CD4-positive, alpha-beta memory T cell (primary cell): ENCODE results near the gene HEATR5A. TPM values are rescaled to one million over a fixed set of nuclear protein-coding genes. Genes with fewer than 3 reads are reported as not detected.

ENCODE experiments used
- CTCF ChIA-PET: fragments of 350-600 bp; sonication (Branson Sonifier 250); formaldehyde crosslinking; loops from one replicate; lab custom pipeline; 2021; ENCODE audit warnings: inconsistent platforms; ENCODE audit not compliant: partially characterized antibody; lab: Charles Lee
- POLR2A ChIA-PET: fragments of 350-600 bp; sonication (Branson Sonifier 250); formaldehyde crosslinking; loops from one replicate; lab custom pipeline; 2021; ENCODE audit not compliant: partially characterized antibody; lab: Charles Lee
- DNase-seq, 5 donors: peaks; one replicate each; pipeline versions ENCODE4 v3.0.0 to v3.0.0-alpha.2; 2020 to 2022; ENCODE audit warnings: mixed read lengths in 1 of 5
- H3K27ac ChIP-seq: one replicate; pipeline ENCODE4 v1.7.0; 2013; ENCODE audit warnings: low read depth, low read length
- H3K27me3 ChIP-seq: 2 replicates; pipeline ENCODE4 v1.7.0; 2013; ENCODE audit warnings: mild to moderate bottlenecking, low read length, moderate library complexity; ENCODE audit not compliant: insufficient read depth
- H3K36me3 ChIP-seq: 2 replicates; pipeline ENCODE4 v1.7.0; 2013; ENCODE audit warnings: mild to moderate bottlenecking, low read length, moderate library complexity; ENCODE audit not compliant: insufficient read depth
- H3K4me1 ChIP-seq: 2 replicates; pipeline ENCODE4 v1.7.0; 2013; ENCODE audit warnings: mild to moderate bottlenecking, low read length, moderate library complexity; ENCODE audit not compliant: insufficient read depth
- H3K4me3 ChIP-seq, 2 donors: one replicate each; pipeline ENCODE4 v1.7.0; 2013; ENCODE audit warnings: low read length in 2 of 2, mild to moderate bottlenecking in 1 of 2
- H3K9me3 ChIP-seq, 2 donors: one replicate each; pipeline ENCODE4 v1.7.0; 2013; ENCODE audit warnings: low read length in 2 of 2, control low read depth in 1 of 2; ENCODE audit not compliant: control insufficient read depth in 1 of 2
- H3K27ac Mint-ChIP-seq, 7 donors: one replicate each; pipeline ENCODE4 v1.8.0; 2020 to 2021; ENCODE audit warnings: mixed read lengths in 7 of 7, mild to moderate bottlenecking in 6 of 7, inconsistent platforms in 3 of 7, moderate library complexity in 3 of 7
- H3K27me3 Mint-ChIP-seq, 2 donors: one replicate each; pipeline ENCODE4 v1.8.0; 2020 to 2021; ENCODE audit warnings: mixed read lengths in 2 of 2
- H3K36me3 Mint-ChIP-seq, 2 donors: one replicate each; pipeline ENCODE4 v1.8.0; 2020 to 2021; ENCODE audit warnings: mixed read lengths in 2 of 2, inconsistent platforms in 1 of 2, mild to moderate bottlenecking in 1 of 2
- H3K4me1 Mint-ChIP-seq, 4 donors: one replicate each; pipeline ENCODE4 v1.8.0; 2020 to 2021; ENCODE audit warnings: mixed read lengths in 4 of 4, mild to moderate bottlenecking in 1 of 4
- H3K4me3 Mint-ChIP-seq, 8 donors: one replicate each; pipeline ENCODE4 v1.8.0; 2020 to 2021; ENCODE audit warnings: mixed read lengths in 8 of 8, mild to moderate bottlenecking in 7 of 8, moderate library complexity in 6 of 8, inconsistent platforms in 3 of 8
- H3K9me3 Mint-ChIP-seq, 8 donors: one replicate each; pipeline ENCODE4 v1.8.0; 2020 to 2021; ENCODE audit warnings: mixed read lengths in 8 of 8, mild to moderate bottlenecking in 5 of 8, inconsistent platforms in 3 of 8, moderate library complexity in 1 of 8
- intact Hi-C: fragments of 100-400 bp; cut with micrococcal nuclease; formaldehyde crosslinking; loops from one replicate; pipeline ENCODE4 v1.15.1; 2023
- polyA plus RNA-seq, 2 donors: library from polyadenylated mRNA; unstranded; fragments of 300-500 nt; fragmentation: Illumina TruSeq; gene quantifications; one replicate each; pipeline ENCODE4 v1.2.3, GENCODE V29; 2021
- total RNA-seq, 2 experiments: library from RNA; stranded (reverse); gene quantifications; one replicate each; pipeline ENCODE4 v1.2.3, GENCODE V29; 2021

The HEATR5A gene
- total and polyA plus RNA-seq, 4 experiments from 2014 or later = 5.4 to 16.4 (median 12.1) TPM

- Histone ChIP-seq H3K9me3 (no peaks in the 10 kb centered on the region), H3K4me3 (no peak overlapping the region), H3K27ac (no peak overlapping the region), H3K36me3 (no peaks in the 10 kb centered on the region), H3K27me3 (no peaks in the 10 kb centered on the region), H3K4me1 (no peaks in the 10 kb centered on the region)
- POLR2A ChIA-PET = no interaction called here
- DNase-seq = no peak
- Mint-ChIP-seq H3K27me3 (no peaks in the 10 kb centered on the region), H3K4me3 (no peak overlapping the region), H3K4me1 (peaks cover 0 to 2% (median under 1%) of the 10 kb centered on the region in 4 donors), H3K9me3 (peaks cover 0 to 5% (median 0%) of the 10 kb centered on the region in 8 donors), H3K27ac (no peak overlapping the region), H3K36me3 (peaks cover 0 to 3% of the 10 kb centered on the region in 2 donors)
- CTCF ChIA-PET = interaction anchor here (1.0 kb wide), 1 partner anchor 344 kb away, joined by 3 read pairs; no protein-coding TSS in a partner anchor
- intact Hi-C loops = no loop called here
Observed at GRCh38 chr14:31426663-31427062, 6.3 kb upstream of the HEATR5A start.

DNA sequence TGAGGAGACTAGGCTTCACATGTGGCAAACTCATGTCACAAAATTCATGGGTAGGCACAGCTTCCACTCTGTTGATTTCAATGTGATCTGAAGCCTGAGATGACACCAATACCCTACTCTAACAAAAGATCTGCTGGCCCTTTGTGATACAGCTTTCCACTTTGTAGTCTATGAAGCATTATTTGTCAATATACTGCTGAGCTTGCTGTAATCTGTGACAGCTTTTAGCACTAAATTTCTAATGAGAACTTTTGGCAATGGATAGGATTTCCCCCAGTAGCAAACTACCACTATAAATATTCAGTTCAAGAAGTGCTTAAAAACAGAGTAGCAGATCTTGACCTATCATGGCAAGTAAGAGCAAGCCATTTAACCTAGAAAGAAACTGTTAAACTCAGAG lies 5.6 kb upstream of the HEATR5A start:
- Histone ChIP-seq H3K4me3 (no peak overlapping the region), H3K36me3 (no peaks in the 10 kb centered on the region), H3K27me3 (no peaks in the 10 kb centered on the region), H3K27ac (no peak overlapping the region), H3K4me1 (peaks cover 5% of the 10 kb centered on the region), H3K9me3 (no peaks in the 10 kb centered on the region)
- Mint-ChIP-seq H3K4me3 (no peak overlapping the region), H3K27ac (peak overlapping the region in 1 of 7 donors; percentile 6), H3K4me1 (peaks cover 6 to 10% (median 6%) of the 10 kb centered on the region in 4 donors), H3K27me3 (no peaks in the 10 kb centered on the region), H3K36me3 (no peaks in the 10 kb centered on the region), H3K9me3 (no peaks in the 10 kb centered on the region)
- intact Hi-C loops = no loop called here
- POLR2A ChIA-PET = no interaction called here
- no peak for DNase-seq
- CTCF ChIA-PET = interaction anchor here (1.0 kb wide), 1 partner anchor 343 kb away, joined by 3 read pairs; no protein-coding TSS in a partner anchor

- H3K9me3 Mint-ChIP-seq = no peaks in the 10 kb centered on the region
- POLR2A ChIA-PET = interaction anchor here (0.8 to 4.2 kb wide), 11 partner anchors 10 to 782 kb away, joined by 3 to 50 read pairs (median 7); partner anchors contain the start of genes AP4S1, ARHGAP5, DTD2 and HECTD1
- CTCF ChIA-PET = interaction anchor here (1.1 to 2.3 kb wide), 2 partner anchors 37 to 89 kb away, joined by 3 to 16 read pairs; partner anchors contain the start of gene DTD2
- peak overlapping the region; percentile 76 to 99 for H3K4me3 ChIP-seq
- peak overlapping the region; percentile 80 to 99 (median 93) for H3K27ac Mint-ChIP-seq
- no peaks in the 10 kb centered on the region for H3K36me3 ChIP-seq
- peaks cover 11 to 36% (median 20%) of the 10 kb centered on the region in 4 donors for H3K4me1 Mint-ChIP-seq
- peak overlapping the region; percentile 89 to 100 (median 98) for H3K4me3 Mint-ChIP-seq
- no peak overlapping the region for H3K27ac ChIP-seq
- intact Hi-C loops = no loop called here
- no peak for DNase-seq
- peaks cover 0 to 2% of the 10 kb centered on the region in 2 donors for H3K36me3 Mint-ChIP-seq
- no peaks in the 10 kb centered on the region for H3K9me3 ChIP-seq
- H3K27me3 ChIP-seq = no peaks in the 10 kb centered on the region
- H3K27me3 Mint-ChIP-seq = no peaks in the 10 kb centered on the region
- H3K4me1 ChIP-seq = peaks cover 17% of the 10 kb centered on the region
Observed at GRCh38 chr14:31421200-31421599, 850 bp upstream of the HEATR5A start.

GRCh38 chr14:31419967-31420318 lies 407 bp downstream of the HEATR5A start:
- no peaks in the 10 kb centered on the region for H3K36me3 ChIP-seq
- peak overlapping the region; percentile 97 to 99 for H3K4me3 ChIP-seq

DNA sequence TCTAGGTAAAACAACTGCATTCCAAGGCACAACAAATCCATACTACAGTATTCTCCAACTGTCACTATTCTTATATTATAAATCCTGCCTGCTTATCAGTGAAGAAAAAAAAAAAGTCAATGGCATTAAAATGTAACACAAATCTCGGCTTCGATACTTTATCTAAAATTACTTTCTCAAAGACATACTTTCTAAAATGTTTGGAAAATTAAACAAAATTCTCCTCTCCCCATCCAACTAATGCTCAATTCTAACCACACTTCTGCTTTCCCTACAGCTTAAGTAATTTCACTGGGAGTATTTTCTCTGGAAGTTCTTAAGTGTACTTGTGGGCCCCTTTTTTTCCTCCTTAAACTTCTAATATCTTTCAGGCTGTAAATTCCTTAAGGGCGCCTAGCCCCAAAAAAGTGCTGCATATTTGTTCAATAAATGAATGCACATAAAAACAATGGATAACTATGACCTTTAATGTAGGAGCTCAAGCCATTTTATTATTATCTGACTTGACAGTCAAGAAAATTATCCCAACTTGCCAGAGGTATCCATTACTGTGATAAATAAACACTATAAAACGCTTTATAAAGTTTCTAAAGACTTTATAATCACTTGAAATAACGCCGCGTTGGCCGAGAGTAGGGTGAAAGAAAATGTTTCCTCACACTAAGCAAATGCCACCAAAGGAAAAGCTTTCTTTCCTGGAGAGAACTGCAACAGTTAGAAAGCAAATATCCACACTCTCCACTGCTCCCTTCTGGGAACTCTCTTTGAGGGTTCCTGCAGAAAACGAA lies 977 bp downstream of the HEATR5A start:
- DNase-seq = peak in 2 of 5 donors; percentile 3 to 7
- peak overlapping the region; percentile 66 for H3K27ac ChIP-seq
- peak overlapping the region; percentile 84 to 100 (median 98) for H3K4me3 Mint-ChIP-seq
- no peaks in the 10 kb centered on the region for H3K27me3 Mint-ChIP-seq
- CTCF ChIA-PET = interaction anchor here (1.0 to 2.3 kb wide), 6 partner anchors 16 to 211 kb away, joined by 3 to 16 read pairs (median 6); partner anchors contain the start of gene DTD2
- peaks cover 13 to 36% (median 23%) of the 10 kb centered on the region in 4 donors for H3K4me1 Mint-ChIP-seq
- peaks cover 17% of the 10 kb centered on the region for H3K4me1 ChIP-seq
- H3K27me3 ChIP-seq = no peaks in the 10 kb centered on the region
- no peaks in the 10 kb centered on the region for H3K9me3 Mint-ChIP-seq
- peaks cover 0 to 2% of the 10 kb centered on the region in 2 donors for H3K36me3 Mint-ChIP-seq
- intact Hi-C loops = no loop called here
- no peaks in the 10 kb centered on the region for H3K9me3 ChIP-seq
- H3K36me3 ChIP-seq = no peaks in the 10 kb centered on the region
- H3K4me3 ChIP-seq = peak overlapping the region; percentile 97 to 99
- POLR2A ChIA-PET = interaction anchor here (1.0 to 4.2 kb wide), 8 partner anchors 14 to 797 kb away, joined by 3 to 50 read pairs (median 10); partner anchors contain the start of genes AP4S1, ARHGAP5, DTD2 and HECTD1
- peak overlapping the region in 6 of 7 donors; percentile 2 to 73 (median 46) for H3K27ac Mint-ChIP-seq

More at GRCh38 chr14:31419967-31420318, 407 bp downstream of the HEATR5A start:
- Mint-ChIP-seq H3K9me3 (no peaks in the 10 kb centered on the region), H3K4me3 (peak overlapping the region; percentile 92 to 100 (median 98)), H3K36me3 (peaks cover 0 to 2% of the 10 kb centered on the region in 2 donors), H3K27me3 (no peaks in the 10 kb centered on the region), H3K4me1 (peaks cover 13 to 36% (median 23%) of the 10 kb centered on the region in 4 donors), H3K27ac (peak overlapping the region in 6 of 7 donors; percentile 81 to 99 (median 96))
- POLR2A ChIA-PET = interaction anchor here (0.9 to 4.2 kb wide), 11 partner anchors 14 to 798 kb away, joined by 3 to 50 read pairs (median 8); partner anchors contain the start of genes AP4S1, ARHGAP5, DTD2 and HECTD1
- H3K9me3 ChIP-seq = no peaks in the 10 kb centered on the region
- no peaks in the 10 kb centered on the region for H3K27me3 ChIP-seq
- H3K27ac ChIP-seq = peak overlapping the region; percentile 66
- DNase-seq = no peak
- intact Hi-C loops = loop anchor here (1.0 kb wide), 9 partner anchors 37 to 861 kb away; partner anchors contain the start of genes AP4S1, ARHGAP5, DTD2 and G2E3
- peaks cover 17% of the 10 kb centered on the region for H3K4me1 ChIP-seq
- CTCF ChIA-PET = interaction anchor here (0.9 to 2.3 kb wide), 9 partner anchors 12 to 212 kb away, joined by 3 to 16 read pairs (median 4); partner anchors contain the start of genes DTD2 and HECTD1

- Mint-ChIP-seq H3K4me3 (peak overlapping the region in 1 of 8 donors; percentile 32), H3K27ac (peak overlapping the region in 1 of 7 donors; percentile 17), H3K9me3 (no peaks in the 10 kb centered on the region), H3K4me1 (peaks cover 16 to 42% (median 28%) of the 10 kb centered on the region in 4 donors), H3K36me3 (peaks cover 0 to 2% of the 10 kb centered on the region in 2 donors), H3K27me3 (no peaks in the 10 kb centered on the region)
- intact Hi-C loops = no loop called here
- Histone ChIP-seq H3K27me3 (no peaks in the 10 kb centered on the region), H3K4me1 (peaks cover 17% of the 10 kb centered on the region), H3K9me3 (no peaks in the 10 kb centered on the region), H3K36me3 (no peaks in the 10 kb centered on the region), H3K27ac (no peak overlapping the region), H3K4me3 (no peak overlapping the region)
- ChIA-PET CTCF (interaction anchor here (1.4 to 1.8 kb wide), 2 partner anchors 17 to 210 kb away, joined by 3 to 4 read pairs; no protein-coding TSS in a partner anchor), POLR2A (interaction anchor here (3.0 to 4.2 kb wide), 2 partner anchors 39 to 211 kb away, joined by 30 to 50 read pairs; partner anchors contain the start of genes DTD2 and HECTD1)
- no peak for DNase-seq
Observed at GRCh38 chr14:31418440-31418839, 1.9 kb downstream of the HEATR5A start.
